ENCODE data around the gene PPP1R9A.

- TF ChIP-seq CTCF (IDR thresholded peaks at IDR 0.05) (no peak), POLR2A (IDR thresholded peaks at IDR 0.05) (no peak), EP300 (IDR thresholded peaks at IDR 0.05) (no peak)
Observed at GRCh38 chr7:95279417-95279816, 372.0 kb downstream of the PPP1R9A start.

Measured in tibial nerve (tissue), 4 donors.